Pulmonary artery endothelial cell (primary cell): ENCODE results near the gene IL12RB1. TPM values are rescaled to one million over a fixed set of nuclear protein-coding genes. Genes with fewer than 3 reads are reported as not detected.
A peak's percentile ranks its signal among the peaks of the same experiment; 100 is the strongest.
"Not testable (repeated sequence)": the region's sequence is repeated elsewhere in the genome, so short reads cannot be mapped to it uniquely, and the experiment has no call there.

Experiments used
- DNase-seq: peaks from one replicate; pipeline ENCODE4 v3.0.0-alpha.2; 2011; ENCODE audit warnings: low read depth, low spot score
- total RNA-seq: library from RNA; depleted of rRNA; stranded (reverse); fragments of >200 nt; gene quantifications from 2 replicates; pipeline ENCODE4 v1.2.3, GENCODE V29; 2014

The IL12RB1 gene
- total RNA-seq, 1 donor from 2014 or later: not detected

DNA sequence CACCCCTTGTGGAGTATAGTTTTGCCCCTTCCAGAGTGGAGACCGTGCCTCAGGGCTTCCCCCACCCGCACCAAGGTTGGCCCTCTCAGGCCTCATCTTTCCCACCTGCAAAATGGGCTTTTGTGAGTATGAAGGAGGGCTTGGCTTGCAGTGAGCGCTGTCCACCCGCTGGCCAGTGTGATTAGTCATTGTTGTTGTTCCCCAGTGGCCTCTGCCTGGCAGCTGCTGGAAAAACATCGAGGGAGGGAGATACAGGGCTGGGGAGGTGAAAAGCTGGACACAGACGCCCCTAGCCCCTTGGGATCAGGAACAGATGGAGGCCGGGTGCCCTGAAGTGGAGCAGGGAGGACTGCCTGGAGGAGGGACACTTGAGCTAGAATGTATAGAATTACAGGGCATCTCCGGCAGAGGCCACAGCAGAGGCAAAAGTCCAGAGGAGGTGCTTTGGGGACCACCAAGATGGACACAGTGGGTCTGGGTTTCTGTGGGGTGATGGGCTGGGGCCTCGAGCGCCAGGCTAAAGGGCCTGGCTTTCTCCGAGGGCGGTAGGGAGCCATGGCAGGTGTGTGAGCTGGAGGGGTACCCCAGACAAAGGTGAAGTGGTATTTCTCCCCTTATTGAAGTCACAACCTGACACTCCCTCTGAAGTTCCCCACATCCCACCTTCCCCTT is 3.9 kb upstream of the IL12RB1 start:
- DNase-seq: no peak

- no peak for DNase-seq
These were observed 3.0 kb upstream of the IL12RB1 start for GRCh38 chr19:18089726-18090125.

DNA sequence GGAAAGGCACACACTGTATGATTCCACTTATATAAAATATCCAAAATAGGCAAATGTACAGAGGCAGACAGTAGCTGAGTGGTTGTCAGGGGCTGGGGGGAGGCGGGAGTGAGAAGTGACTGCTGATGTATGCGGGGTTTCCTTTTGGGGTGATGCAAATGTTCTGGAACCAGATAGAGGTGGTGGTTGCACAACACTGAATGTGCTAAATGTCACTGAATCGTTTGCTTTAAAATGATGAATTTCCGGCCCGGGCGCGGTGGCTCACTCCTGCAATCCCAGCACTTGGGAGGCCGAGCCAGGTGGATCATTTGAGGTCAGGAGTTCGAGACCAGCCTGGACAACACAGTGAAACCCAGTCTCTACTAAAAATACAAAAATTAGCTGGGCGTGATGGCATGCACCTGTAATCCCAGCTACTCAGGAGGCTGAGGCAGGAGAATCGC is 2.4 kb upstream of the IL12RB1 start:
- not testable (repeated sequence) for DNase-seq

DNA sequence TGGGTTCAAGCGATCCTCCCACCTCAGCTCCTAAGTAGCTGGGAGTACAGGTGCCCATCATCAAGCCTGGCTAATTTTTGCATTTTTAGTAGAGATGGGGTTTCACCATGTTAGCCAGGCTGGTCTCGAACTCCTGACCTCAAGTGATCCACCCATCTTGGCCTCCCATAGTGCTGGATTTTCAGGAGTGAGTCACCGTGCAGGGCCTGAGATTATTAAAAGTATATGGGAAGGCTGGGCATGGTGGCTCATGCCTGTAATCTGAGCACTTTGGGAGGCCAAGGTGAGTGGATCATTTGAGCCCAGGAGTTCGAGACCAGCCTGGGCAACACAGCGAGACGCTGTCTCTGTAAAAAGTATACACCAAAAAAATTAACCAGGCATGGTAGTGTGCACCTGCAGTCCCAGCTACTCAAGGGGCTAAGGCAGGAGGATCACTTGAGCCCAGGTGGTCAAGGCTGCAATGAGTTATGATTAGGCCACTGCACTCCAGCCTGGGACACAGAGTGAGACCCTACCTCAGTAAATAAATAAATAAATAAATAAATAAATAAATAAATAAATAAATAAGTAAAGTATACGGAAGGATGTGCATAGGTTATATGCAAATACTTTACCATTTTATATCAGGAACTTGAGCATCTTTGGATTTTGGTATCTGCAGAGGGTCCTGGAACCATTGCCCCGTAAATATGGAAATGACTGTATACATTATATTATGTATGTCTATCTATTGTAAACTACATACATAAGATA is 854 bp downstream of the IL12RB1 start:
- no peak for DNase-seq

DNA sequence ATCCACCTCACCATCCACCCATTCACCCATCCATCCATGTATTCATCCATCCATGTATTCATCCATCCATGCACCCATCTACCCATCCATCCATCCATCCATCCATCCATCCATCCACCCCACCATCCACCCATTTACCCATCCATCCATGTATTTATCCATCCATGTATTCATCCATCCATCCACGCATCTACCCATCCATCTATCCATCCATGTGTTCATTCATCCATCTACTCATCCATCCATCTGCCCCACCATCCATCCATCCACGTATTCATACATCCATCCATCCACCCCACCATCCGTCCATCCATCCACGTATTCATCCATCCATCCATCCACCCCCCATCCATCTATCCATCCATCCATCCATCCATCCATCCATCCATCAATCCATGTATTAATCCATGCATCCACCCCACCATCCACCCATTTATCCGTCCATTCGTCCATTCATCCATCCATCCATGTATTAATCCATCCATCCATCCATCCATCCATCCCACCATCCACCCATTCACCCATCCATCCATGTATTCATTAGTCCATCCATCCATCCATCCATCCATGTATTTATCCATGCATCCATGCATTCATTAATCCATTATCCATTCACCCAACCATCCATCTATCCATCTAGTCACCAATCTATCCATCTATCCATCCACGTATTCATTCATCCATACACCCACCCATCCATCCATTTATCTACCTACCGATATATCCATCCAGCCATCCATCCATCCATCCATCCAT is 2.6 kb downstream of the IL12RB1 start:
- DNase-seq: no peak

DNA sequence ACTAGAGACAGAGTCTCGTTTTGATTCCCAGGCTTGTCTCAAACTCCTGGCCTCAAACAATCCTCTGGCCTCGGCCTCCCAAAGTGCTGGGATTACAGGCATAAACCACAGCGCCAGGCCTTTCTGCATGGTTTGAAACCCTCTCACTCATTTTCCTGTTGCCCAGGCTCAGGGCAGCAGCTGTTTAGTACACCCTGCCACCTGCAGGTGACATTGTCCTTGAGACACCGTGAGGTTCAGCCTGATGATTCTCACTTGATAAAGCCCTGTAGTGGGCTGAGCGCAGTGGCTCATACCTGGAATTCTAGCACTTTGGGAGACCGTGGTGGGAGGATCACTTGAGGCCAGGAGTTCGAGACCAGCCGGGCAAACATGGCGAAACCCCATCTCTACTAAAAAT is 12.5 kb downstream of the IL12RB1 start:
- DNase-seq: no peak

DNA sequence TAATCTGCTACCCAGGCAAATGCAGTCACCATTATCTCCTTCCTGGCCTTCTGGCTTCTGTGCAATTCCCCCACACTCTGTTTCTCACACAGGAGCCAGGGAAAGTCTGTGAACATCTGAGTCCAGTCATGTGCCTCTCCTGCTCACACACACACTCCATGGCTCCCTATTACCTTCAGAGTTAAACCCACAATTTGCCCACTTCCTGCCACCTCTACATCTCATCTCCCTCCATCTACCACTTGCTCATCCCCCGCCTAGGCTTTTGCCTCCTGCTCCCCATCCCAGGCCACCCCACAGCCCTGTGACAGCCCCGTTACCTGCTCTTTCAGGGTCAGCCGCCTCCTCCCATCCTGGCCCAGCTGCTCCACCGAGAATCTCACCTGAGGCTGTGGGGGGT is 13.5 kb downstream of the IL12RB1 start:
- no peak for DNase-seq

DNA sequence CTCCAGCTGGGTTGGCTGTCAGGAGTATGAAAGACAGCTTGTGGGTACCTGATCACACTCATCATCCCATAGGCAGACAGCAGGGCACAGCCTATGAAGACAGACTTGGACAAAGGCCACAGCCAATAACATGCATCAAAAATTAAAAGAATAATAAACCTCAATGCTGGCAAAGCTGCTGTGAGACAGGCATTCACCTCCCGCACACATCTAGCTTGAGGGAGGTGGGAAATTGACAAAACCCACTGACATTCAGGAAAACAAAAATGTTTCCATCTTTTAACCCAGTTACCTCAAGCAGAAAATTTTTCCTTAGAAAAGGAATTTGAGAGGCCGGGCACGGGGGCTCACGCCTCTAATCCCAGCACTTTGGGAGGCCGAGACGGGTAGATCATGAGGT is 14.4 kb downstream of the IL12RB1 start:
- no peak for DNase-seq

GRCh38 chr19:18070181-18070580 is 16.6 kb downstream of the IL12RB1 start:
- no peak for DNase-seq

- no peak for DNase-seq
These were observed 17.4 kb downstream of the IL12RB1 start for GRCh38 chr19:18069383-18069782.

GRCh38 chr19:18068395-18068794 is 18.3 kb downstream of the IL12RB1 start:
- no peak for DNase-seq

GRCh38 chr19:18065173-18065495 is 21.6 kb downstream of the IL12RB1 start:
- DNase-seq: no peak

- DNase-seq: no peak
These were observed 23.3 kb downstream of the IL12RB1 start for GRCh38 chr19:18063463-18063862.

DNA sequence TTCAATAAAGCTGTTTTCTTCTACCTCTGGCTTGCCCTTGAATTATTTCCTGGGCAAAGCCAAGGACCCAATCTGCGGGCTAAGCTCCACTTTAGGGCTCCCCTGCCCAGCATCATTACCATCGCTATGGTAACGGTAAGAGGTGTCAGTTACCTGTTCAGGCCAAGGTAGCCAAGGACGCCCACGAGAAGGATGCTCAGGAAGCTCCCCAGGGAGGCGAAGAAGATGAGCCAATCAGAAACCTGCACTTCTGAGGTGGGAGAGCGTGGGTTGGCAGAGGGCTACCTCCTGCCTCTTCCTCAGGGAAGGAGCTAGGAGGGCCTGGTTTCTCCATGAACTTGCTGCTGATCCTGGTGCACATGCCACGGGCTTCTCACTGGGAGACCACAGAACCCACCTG is 24.7 kb downstream of the IL12RB1 start:
- no peak for DNase-seq

DNA sequence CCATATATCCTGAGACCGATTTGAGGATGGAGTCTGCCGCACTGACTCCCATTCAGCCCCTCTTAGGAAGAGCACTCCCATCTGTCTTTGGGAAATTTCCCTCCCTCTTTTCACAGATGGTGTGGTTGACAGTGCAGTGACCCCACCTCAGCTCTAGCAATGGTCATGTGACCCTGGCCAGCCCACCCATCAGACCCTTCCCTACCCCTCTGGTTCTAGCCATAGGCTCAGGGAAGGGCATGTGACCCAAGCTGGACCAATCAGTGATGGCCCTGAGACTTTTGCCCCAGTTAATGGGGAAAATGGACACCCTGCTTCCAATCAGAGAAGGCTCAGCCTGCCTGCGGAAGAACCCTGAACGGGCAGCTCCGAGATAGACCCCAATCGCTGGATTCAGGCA is 26.3 kb downstream of the IL12RB1 start:
- DNase-seq: no peak

- DNase-seq: no peak
These were observed 26.8 kb downstream of the IL12RB1 start for GRCh38 chr19:18059902-18060301.

GRCh38 chr19:18059297-18059696 is 27.4 kb downstream of the IL12RB1 start:
- DNase-seq: no peak

- DNase-seq: peak; percentile 19
These were observed 28.3 kb downstream of the IL12RB1 start for GRCh38 chr19:18058208-18059009.

DNA sequence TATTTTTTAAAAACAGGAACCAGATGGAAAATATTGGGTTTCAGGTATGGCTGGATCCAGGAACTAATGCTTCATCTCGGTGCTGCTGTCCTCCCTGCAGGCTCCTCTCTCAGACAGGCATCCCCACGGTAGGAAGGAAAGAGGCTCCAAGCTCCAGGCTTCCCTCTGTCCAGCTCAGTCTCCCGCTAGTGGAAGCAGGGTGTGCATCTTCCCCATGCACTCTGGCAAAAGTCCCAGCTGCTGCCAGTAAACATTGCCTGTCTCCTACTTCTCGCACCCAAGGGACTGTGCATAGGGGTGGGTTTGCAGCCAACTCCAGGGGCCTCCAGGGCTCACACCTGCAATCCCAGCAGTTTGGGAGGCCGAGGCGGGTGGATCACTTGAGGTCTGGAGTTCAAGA is 29.2 kb downstream of the IL12RB1 start:
- no peak for DNase-seq

DNA sequence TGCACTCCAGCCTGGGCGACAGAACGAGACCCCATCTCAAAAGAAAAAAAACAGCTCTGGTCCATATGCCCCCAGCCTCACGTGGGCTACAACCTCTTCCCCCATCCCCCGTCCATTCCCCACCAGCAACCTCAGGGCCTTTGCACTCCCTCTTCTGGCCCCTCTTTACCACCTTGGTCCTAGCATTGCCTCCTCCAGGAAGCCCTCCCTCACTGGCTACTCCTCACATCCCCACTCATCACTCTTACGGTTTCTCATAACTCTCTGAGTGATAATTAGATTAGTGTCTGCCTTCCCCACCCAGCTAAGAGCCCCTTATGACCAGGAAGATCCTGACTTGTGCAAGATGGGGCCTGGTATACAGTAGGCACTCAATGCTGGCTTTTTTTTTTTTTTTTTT is 30.8 kb downstream of the IL12RB1 start:
- DNase-seq: no peak

DNA sequence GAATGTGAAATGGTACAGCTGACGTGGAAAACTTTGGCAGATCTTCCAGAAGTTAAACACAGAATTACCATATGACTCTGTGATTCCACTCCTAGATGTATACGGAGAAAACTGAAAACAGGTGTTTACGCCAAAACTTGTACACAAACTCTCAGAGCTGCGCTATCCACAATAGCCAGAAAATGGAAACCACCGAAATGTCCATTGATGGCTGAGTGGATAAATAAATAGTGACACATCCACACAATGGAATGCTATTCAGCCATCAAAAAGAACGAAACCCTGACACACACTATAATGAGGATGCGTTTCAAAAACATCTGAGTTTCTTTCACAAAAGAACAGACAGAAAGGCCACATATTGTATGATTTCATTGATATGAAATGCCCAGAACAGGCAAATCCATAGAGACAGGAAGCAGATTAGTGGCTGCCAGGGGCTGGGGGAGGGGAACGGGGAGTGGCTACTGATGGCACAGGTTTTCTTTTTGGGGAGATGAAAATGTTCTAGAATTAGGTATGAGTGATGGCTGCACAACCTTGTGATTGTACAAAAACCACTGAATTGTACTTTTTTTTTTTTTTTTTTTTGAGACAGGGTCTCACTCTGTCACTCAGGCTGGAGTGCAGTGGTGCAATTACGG is 33.0 kb downstream of the IL12RB1 start:
- no peak for DNase-seq
